HG03442 (cell line): ENCODE results near the gene TPD52L1.
"Not testable (repeated sequence)": the region's sequence is repeated elsewhere in the genome, so short reads cannot be mapped to it uniquely, and the experiment has no call there.

ENCODE experiments used
- ATAC-seq: cut with Tn5 transposase; IDR thresholded peaks from one replicate; pipeline ENCODE4 v1.9.1; 2021; ENCODE audit warnings: mild to moderate bottlenecking, moderate library complexity; ENCODE audit not compliant: unreplicated experiment

The TPD52L1 gene

GRCh38 chr6:125140808-125141207 lies 12.8 kb upstream of the TPD52L1 start:
- no peak for ATAC-seq

DNA sequence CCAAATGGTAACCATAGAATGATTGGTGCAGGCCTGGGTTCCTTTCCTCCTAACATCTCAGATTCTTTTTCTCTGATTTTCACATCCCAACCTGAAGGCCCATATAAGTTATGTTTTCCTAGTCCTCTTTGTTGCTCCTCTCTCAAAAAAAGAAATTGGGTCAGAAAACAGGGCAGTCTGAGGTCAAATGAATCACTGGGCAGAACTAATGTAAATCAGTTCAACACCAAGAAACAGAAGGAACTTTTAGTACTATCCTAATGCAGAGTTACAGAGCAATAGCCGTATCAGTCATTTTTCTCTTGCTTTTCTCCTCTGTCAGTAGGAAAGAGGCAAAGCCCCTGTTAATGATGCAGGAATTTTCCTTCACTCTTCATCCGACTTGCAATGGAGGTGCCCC lies 11.0 kb upstream of the TPD52L1 start:
- no peak for ATAC-seq

- no peak for ATAC-seq
These were observed 8.8 kb upstream of the TPD52L1 start for GRCh38 chr6:125144822-125145221.

- no peak for ATAC-seq
These were observed 4.1 kb upstream of the TPD52L1 start for GRCh38 chr6:125149256-125150144.

DNA sequence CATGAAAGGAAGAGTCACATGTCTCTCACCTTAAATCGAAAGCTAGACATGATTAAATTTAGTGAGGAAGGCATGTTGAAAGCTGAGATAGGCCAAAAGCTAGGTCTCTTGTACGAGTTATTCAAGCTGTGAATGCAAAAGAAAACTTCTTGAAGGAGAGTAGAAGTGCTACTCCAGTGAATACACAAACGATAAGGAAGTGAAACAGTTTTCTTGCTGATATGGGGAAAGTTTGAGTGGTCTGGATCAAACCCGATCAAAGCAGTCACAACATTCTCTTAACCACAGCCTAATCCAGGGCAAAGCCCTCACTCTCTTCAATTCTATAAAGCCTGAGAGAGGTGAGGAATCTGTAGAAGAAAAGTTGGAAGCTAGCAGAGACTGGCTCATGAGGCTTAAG lies 1.9 kb upstream of the TPD52L1 start:
- no peak for ATAC-seq

DNA sequence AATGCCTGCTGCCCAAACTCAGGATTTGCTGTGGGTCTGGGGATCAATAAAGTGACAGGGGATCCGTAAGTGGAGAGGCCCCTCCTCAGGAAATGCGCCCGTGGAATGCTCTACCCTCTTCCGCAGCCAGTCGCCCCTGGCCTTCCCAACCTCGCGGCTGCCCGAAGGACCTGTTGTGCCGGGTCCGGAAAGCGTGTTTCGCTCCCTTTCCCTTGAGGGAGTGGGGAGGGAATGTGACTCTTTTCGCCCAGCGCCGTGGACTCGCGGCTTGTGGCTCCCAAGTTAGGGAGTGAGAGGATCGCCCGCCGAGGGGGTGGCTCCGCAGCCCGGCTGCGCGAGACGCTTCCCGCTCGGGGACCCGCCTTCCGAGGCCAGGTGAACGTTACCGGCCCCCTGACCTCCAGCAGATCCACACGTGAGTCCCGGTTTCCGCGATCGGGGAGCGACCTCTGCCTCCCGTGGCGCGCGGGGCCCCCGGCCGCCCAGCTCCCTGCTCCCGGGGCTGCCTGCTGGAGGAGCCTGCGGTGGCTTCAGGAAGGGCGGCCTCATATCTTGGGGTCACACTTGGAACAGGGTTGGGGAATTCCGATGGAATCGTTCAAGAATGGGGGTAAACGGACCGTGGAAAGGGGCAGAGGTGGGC lies 666 bp downstream of the TPD52L1 start:
- no peak for ATAC-seq

DNA sequence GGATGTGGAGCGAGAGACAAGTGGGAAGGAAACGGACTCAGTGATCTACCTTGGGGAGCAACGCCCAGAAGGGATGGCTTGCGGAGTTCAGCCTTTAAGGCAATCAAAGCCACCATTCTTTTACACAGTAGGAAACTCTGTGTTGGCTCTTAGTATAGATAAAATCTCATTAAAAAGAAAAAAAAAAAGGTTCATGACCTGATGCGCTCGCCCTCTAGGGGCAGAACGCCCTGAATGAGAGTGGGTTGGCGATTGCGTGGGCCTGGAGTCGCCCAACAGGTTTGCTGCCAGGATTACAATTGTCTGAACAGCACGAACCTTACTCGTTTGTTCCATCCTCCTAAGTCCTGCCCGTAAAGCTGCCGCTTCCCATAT lies 1.2 kb downstream of the TPD52L1 start:
- no peak for ATAC-seq

DNA sequence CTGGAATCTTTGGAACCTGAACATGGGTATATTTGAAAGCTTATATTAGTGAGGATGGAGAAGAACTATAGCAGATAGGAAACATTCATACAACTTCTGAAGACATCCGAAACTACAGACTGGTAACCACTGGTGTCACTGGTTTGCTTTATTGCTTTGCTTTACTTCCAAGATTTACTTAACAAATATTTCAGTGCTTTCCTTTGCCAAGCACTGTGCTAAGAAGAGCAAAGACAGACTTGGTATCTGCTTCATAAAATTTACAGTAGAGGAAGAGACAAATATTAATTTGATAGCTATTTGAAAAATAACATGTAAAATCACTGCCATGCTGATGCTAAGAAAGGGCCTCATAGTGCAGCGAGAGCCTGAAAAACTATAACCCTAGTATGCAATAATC lies 1.8 kb downstream of the TPD52L1 start:
- no peak for ATAC-seq

DNA sequence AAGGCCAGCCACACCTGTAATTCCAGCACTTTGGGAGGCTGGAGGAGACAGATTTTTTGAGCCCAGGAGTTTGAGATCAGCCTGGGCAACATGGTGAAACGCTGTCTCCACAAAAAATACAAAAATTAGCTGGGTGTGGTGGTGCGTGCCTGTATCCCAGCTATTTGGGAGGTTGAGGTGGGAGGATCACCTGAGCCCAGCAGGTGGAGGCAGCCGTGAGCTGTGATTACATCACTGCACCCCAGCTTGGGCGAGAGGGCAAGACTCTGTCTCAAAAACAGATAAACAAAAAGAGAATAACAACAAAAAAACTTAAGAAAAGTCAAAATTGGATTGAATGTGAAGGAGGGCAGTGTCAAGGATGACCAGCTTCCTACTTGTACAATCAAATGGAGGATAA lies 2.9 kb downstream of the TPD52L1 start:
- no peak for ATAC-seq

GRCh38 chr6:125157280-125157679 lies 3.7 kb downstream of the TPD52L1 start:
- ATAC-seq: no peak

DNA sequence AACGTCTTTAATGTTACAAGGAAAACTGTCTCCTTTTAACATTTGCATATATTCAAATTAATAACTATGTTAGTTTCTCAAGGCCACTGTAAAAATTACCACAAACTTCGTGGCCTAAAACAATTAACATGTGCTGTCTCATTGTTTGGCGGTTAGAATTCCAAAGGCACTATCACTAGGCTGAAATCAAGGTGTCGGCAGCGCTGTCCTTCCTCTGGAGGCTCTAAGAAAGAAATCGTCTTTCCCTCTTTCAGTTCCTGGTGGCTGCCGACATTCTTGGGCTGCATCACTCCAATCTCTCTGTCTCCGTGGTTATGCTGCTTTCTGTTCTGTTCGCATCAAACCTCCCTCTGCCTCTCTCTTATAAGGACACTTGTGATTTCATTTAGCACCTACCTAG lies 4.2 kb downstream of the TPD52L1 start:
- ATAC-seq: no peak

- not testable (repeated sequence) for ATAC-seq
These were observed 9.8 kb downstream of the TPD52L1 start for GRCh38 chr6:125163339-125163738.

GRCh38 chr6:125163811-125164210 lies 10.2 kb downstream of the TPD52L1 start:
- ATAC-seq: no peak

GRCh38 chr6:125164696-125165095 lies 11.1 kb downstream of the TPD52L1 start:
- ATAC-seq: no peak

- ATAC-seq: no peak
These were observed 11.7 kb downstream of the TPD52L1 start for GRCh38 chr6:125165256-125165655.

GRCh38 chr6:125165776-125166175 lies 12.2 kb downstream of the TPD52L1 start:
- ATAC-seq: no peak

- ATAC-seq: no peak
These were observed 13.1 kb downstream of the TPD52L1 start for GRCh38 chr6:125166711-125167110.

- no peak for ATAC-seq
These were observed 14.0 kb downstream of the TPD52L1 start for GRCh38 chr6:125167579-125167978.

DNA sequence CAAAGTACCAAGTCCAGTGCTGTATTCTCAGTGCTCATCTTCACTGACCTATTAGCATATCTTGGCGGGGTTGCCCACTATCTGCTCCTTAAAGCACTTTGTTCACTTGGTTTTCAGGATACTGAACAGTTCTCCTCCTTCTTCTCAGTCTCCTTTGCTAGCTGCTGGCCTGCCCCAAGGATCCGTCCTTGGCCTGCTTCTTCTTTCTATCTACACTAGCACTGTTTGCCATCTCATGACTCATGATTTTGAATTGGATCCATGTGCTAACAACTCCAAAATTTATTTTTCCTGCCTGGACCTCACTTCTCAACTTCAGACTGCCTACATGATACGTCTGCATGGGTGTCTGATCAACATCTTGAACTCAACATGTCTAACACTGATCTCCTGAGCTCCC lies 15.5 kb downstream of the TPD52L1 start:
- ATAC-seq: no peak

GRCh38 chr6:125169522-125169921 lies 15.9 kb downstream of the TPD52L1 start:
- no peak for ATAC-seq

GRCh38 chr6:125170376-125170775 lies 16.8 kb downstream of the TPD52L1 start:
- ATAC-seq: no peak

- no peak for ATAC-seq
These were observed 19.9 kb downstream of the TPD52L1 start for GRCh38 chr6:125173341-125174095.
